Esophagus (tissue), 2 donors: ENCODE measurements around the gene PERP. TPM values are rescaled to one million over a fixed set of nuclear protein-coding genes. Genes with fewer than 3 reads are reported as not detected.

Experiments
- H3K27ac ChIP-seq, 2 donors: one replicate each; pipeline ENCODE4 v1.5.1; 2013; ENCODE audit warnings: low read depth in 2 of 2, mild to moderate bottlenecking in 2 of 2, inconsistent platforms in 1 of 2, low read length in 1 of 2, moderate library complexity in 1 of 2
- H3K27me3 ChIP-seq, 2 donors: one replicate each; pipeline ENCODE4 v1.6.1; 2013; ENCODE audit warnings: low read length in 2 of 2, control low read depth in 1 of 2, mild to moderate bottlenecking in 1 of 2; ENCODE audit not compliant: insufficient read depth in 2 of 2, control insufficient read depth in 1 of 2
- H3K36me3 ChIP-seq, 2 donors: one replicate each; pipeline ENCODE4 v1.6.1; 2013; ENCODE audit warnings: low read length in 1 of 2; ENCODE audit not compliant: control insufficient read depth in 2 of 2, insufficient read depth in 2 of 2
- H3K4me1 ChIP-seq, 2 donors: one replicate each; pipeline ENCODE4 v1.6.1; 2013; ENCODE audit warnings: low read length in 1 of 2; ENCODE audit not compliant: control insufficient read depth in 2 of 2, insufficient read depth in 2 of 2
- H3K4me3 ChIP-seq, 2 donors: one replicate each; pipeline ENCODE4 v1.5.1; 2013; ENCODE audit warnings: low read length in 2 of 2, mild to moderate bottlenecking in 2 of 2, low read depth in 1 of 2, moderate library complexity in 1 of 2
- H3K9me3 ChIP-seq, 2 donors: one replicate each; pipeline ENCODE4 v1.6.1; 2013; ENCODE audit warnings: mild to moderate bottlenecking in 2 of 2, low read depth in 1 of 2, low read length in 1 of 2, moderate library complexity in 1 of 2; ENCODE audit not compliant: control insufficient read depth in 2 of 2, insufficient read depth in 1 of 2
- WGBS, 2 donors: extraction: QIAGEN DNeasy Blood & Tissue Kit; methylation state at CpG; one replicate each; pipeline ENCODE4 v1.1.7; 2013; 5-methylcytosine and 5-hydroxymethylcytosine counted together
- polyA plus RNA-seq, 2 donors: library from polyadenylated mRNA; stranded (reverse); fragments of 200-250 nt; gene quantifications; one replicate each; pipeline ENCODE4 v1.2.3, GENCODE V29; 2013
- donor health status: healthy with polysubstance abuse.
- donor health status: Bipolar disorder and iron deficiency.

Gene PERP
- polyA plus RNA-seq, 2 donors, result 680 to 740 TPM

- Histone ChIP-seq H3K27me3 (no peaks in the 10 kb centered on the region), H3K36me3 (peaks cover 0 to 3% of the 10 kb centered on the region in 2 donors), H3K4me3 (peak overlapping the region; percentile 58 to 60), H3K27ac (peak overlapping the region; percentile 94 to 99), H3K9me3 (no peaks in the 10 kb centered on the region), H3K4me1 (no peaks in the 10 kb centered on the region)
- WGBS, 2 donors, result 17 to 21% methylated on average over 10 of the region's 10 CpGs
Observed at GRCh38 chr6:138105880-138106664, 1.1 kb downstream of the PERP start.

GRCh38 chr6:138105446-138105845 is 1.8 kb downstream of the PERP start:
- H3K27me3 ChIP-seq, result no peaks in the 10 kb centered on the region
- H3K27ac ChIP-seq, result peak overlapping the region; percentile 94 to 99
- H3K9me3 ChIP-seq, result no peaks in the 10 kb centered on the region
- H3K36me3 ChIP-seq, result peaks cover 0 to 3% of the 10 kb centered on the region in 2 donors
- peak overlapping the region; percentile 58 to 60 for H3K4me3 ChIP-seq
- H3K4me1 ChIP-seq, result no peaks in the 10 kb centered on the region
- 52 to 60% methylated on average over 5 of the region's 5 CpGs for WGBS, 2 donors

DNA sequence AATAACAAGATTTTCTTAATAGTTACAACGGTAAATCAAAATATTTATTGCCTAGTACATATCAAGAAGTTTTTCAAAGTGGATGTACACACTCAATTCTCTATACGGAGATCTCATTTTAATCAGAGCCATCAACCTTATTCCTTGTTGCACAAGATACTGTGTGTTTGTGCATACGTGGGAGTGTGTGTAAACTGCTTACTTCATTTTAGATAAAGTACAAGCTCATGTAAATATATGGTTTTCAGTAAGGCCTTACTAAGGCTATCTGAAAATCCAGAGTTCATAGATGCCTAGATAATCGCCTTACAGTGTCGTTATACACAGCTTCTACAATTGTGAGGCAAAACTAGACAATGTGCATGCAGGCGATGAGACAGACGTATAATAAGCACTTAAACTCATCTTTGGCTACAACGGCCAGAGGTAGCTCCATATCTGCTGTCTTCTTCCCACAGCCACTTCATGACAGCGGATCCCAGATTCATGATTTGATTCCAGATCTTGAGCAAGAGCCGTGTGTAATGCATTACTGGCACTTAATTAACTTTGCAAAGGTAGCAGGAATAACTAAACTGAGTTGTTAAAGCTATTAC is 2.5 kb downstream of the PERP start:
- no peaks in the 10 kb centered on the region for H3K27me3 ChIP-seq
- peak overlapping the region; percentile 92 to 96 for H3K27ac ChIP-seq
- 50 to 58% methylated on average over 10 of the region's 10 CpGs for WGBS, 2 donors
- peaks cover 0 to 3% of the 10 kb centered on the region in 2 donors for H3K36me3 ChIP-seq
- H3K4me3 ChIP-seq, result peak overlapping the region; percentile 45 to 58
- H3K9me3 ChIP-seq, result no peaks in the 10 kb centered on the region
- H3K4me1 ChIP-seq, result no peaks in the 10 kb centered on the region

GRCh38 chr6:138103871-138104270 is 3.3 kb downstream of the PERP start:
- peak overlapping the region in 1 of 2 donors; percentile 61 for H3K4me3 ChIP-seq
- H3K27ac ChIP-seq, result peak overlapping the region; percentile 78 to 84
- peaks cover 0 to 3% of the 10 kb centered on the region in 2 donors for H3K36me3 ChIP-seq
- no peaks in the 10 kb centered on the region for H3K4me1 ChIP-seq
- WGBS, 2 donors, result 51 to 56% methylated on average over 5 of the region's 5 CpGs
- H3K27me3 ChIP-seq, result no peaks in the 10 kb centered on the region
- no peaks in the 10 kb centered on the region for H3K9me3 ChIP-seq

- Histone ChIP-seq H3K27me3 (no peaks in the 10 kb centered on the region), H3K9me3 (no peaks in the 10 kb centered on the region), H3K4me1 (peaks cover 0 to 4% of the 10 kb centered on the region in 2 donors), H3K4me3 (peak overlapping the region; percentile 15 to 37), H3K36me3 (peaks cover 2 to 6% of the 10 kb centered on the region in 2 donors), H3K27ac (peak overlapping the region; percentile 82 to 88)
- 57 to 65% methylated on average over 10 of the region's 10 CpGs for WGBS, 2 donors
Observed at GRCh38 chr6:138101946-138102731, 5.1 kb downstream of the PERP start.

GRCh38 chr6:138099832-138100231 is 7.4 kb downstream of the PERP start:
- Histone ChIP-seq H3K36me3 (peaks cover 2 to 12% of the 10 kb centered on the region in 2 donors), H3K9me3 (no peaks in the 10 kb centered on the region), H3K27ac (peak overlapping the region; percentile 93 to 94), H3K4me1 (peaks cover 0 to 7% of the 10 kb centered on the region in 2 donors), H3K4me3 (peak overlapping the region in 1 of 2 donors; percentile 34), H3K27me3 (no peaks in the 10 kb centered on the region)
- WGBS, 2 donors, result 33 to 47% methylated on average over 5 of the region's 5 CpGs

DNA sequence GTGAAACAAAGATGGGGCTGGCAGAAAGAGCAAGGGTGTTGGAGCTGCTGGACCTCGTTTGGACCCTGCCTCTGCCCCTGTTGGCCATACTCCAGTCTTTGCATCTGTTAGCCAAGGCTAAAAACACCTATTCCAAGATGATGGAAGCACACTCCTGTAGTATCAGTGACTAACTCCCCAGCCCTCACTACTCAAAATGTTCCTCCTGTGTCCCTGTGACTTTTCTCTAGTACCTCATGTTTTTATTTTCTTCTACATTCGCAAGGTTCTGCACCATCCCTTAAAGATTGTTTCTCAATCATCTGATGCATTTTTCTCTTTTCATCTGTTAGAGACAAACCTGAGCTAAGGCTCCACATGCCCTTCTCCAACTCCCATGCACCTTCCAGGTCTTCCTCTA is 8.9 kb downstream of the PERP start:
- H3K4me3 ChIP-seq, result no peak overlapping the region
- H3K9me3 ChIP-seq, result no peaks in the 10 kb centered on the region
- peaks cover 2 to 11% of the 10 kb centered on the region in 2 donors for H3K36me3 ChIP-seq
- peak overlapping the region; percentile 47 to 79 for H3K27ac ChIP-seq
- WGBS, 2 donors, result 72 to 73% methylated on average over 2 of the region's 2 CpGs
- H3K27me3 ChIP-seq, result no peaks in the 10 kb centered on the region
- peaks cover 0 to 7% of the 10 kb centered on the region in 2 donors for H3K4me1 ChIP-seq

- Histone ChIP-seq H3K27me3 (no peaks in the 10 kb centered on the region), H3K4me1 (peaks cover 2 to 9% of the 10 kb centered on the region in 2 donors), H3K36me3 (peaks cover 5 to 18% of the 10 kb centered on the region in 2 donors), H3K4me3 (no peak overlapping the region), H3K9me3 (no peaks in the 10 kb centered on the region), H3K27ac (no peak overlapping the region)
- 98 to 100% methylated on average over 1 of the region's 1 CpG for WGBS, 2 donors
Observed at GRCh38 chr6:138094260-138094659, 13.0 kb downstream of the PERP start.

DNA sequence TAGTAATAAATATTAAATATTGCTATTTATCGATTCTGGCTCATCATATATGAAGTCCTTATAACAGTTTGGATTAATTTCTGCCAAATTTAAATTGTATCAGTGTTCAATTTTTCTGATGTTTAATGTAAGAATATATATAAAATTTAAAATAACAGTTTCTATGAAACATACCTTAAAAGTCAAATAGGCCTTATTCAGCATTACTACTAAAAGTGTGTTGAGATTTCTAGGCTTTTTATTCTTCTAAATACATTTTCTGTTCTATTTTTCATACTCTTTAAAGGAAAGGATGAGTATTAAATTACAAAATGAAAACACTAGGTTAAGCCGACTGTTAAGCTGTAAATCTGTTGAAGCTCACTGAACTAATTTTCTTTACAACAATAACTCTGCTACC is 13.6 kb downstream of the PERP start:
- Histone ChIP-seq H3K4me1 (peaks cover 2 to 9% of the 10 kb centered on the region in 2 donors), H3K36me3 (peaks cover 5 to 18% of the 10 kb centered on the region in 2 donors), H3K27me3 (no peaks in the 10 kb centered on the region), H3K4me3 (no peak overlapping the region), H3K9me3 (no peaks in the 10 kb centered on the region), H3K27ac (no peak overlapping the region)
- 91 to 96% methylated on average over 2 of the region's 2 CpGs for WGBS, 2 donors
